Activated CD4-positive, alpha-beta T cell treated with anti-CD3 and anti-CD28 coated beads, Interleukin-2, amount 50 U/mL, for 48 hours (primary cell): ENCODE measurements around the gene SLIT1.
A peak's percentile ranks its signal among the peaks of the same experiment; 100 is the strongest.

ENCODE experiments used
- DNase-seq, 2 experiments: peaks; one replicate each; pipeline ENCODE4 v3.0.0-alpha.2; 2020

SLIT1 gene

GRCh38 chr10:97018251-97019212 lies 167.2 kb downstream of the SLIT1 start:
- no peak for DNase-seq

DNA sequence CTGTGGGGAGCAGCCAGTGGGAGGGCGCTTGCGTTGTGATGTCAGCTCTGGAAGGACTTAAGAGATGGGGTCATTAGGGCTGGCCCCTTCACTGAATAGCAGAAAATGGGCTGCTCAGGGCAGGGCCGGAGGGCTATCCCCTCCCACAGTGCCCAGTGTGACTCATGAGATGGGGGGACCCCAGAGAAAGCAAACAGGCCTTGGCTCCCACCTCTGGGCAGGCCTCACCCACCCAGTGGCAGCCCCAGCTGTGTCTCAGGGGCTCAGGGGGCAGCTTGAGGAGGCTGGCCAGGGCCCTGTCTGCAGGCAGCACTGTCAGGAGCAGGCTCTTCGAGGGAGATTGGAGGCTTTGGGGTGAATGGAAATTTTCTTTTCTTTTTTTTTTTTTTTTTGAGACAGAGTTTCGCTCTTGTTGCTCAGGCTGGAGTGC lies 168.3 kb downstream of the SLIT1 start:
- DNase-seq = no peak

DNA sequence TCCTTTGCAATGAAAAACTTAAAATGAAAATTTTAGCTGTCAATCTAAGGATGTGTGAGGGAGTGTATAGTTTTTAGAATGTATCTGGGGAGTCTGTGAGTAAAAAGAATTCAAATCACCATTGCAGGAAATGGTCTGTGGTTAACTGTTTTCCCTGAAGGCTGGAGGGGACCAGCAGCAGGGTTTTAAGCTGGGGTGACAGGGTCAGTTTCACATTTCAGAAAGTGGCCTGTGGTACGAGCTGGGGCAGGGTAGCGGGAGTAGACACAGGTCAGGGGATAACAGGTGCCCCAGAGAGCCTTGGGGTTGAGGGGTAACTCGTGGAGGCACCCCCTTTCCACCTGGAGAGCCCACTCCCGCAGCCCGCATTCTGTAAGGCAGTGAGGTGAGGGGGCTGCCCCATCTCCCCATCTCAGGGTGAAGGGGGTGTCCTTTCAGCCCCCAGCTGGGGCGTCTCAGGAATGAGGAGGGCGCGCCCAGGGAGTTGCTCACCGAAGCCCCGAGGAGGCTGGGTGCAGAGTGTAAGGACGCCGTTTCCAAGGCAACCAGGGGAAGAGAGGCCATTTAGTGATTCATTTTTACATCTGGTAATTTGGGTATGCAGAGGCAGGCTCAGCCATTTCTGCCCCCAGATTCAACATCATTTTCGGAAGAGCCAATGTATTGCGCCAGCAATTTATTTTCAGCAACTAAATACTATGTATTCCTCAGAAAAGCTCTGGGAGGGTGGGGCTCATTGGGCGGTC lies 168.9 kb downstream of the SLIT1 start:
- DNase-seq = peak; percentile 21 to 43

GRCh38 chr10:97015240-97015639 lies 170.5 kb downstream of the SLIT1 start:
- no peak for DNase-seq

DNA sequence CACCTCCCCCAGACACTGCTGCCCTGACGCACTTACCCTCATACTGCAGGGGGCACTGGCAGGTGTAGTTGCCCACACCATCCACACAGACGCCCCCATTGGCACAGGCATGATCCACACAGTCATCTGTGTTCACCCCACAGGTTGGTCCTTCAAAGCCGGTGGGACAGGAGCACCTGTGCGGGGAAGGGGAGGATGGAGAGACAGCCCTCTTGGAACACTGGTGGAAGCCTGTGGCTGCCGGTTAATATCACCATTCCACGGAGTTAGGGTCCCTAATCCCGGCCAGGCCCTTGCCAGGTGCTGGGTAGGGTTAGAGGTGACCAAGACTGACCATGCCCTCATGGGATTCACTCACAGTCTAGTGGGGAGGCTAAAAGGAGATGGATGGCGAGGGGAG lies 171.8 kb downstream of the SLIT1 start:
- DNase-seq = no peak

DNA sequence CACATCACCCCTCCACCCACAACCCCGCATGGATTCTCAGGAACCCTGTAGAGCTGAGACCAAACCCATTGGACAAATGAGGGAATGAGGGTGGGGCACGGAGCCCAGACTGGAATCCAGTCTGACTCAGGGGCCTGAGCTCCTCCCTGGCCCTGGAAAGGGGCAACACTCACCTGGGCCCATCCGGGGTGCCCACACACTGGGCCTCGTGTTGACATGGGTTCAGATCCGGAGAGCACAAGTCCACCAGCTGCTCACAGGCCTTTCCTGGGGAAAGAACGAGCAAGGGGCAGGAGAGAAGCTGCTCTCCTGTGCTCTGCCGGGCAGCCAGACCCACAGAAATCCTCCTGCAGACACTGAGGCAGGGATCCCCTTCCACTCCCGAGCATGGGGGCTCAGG lies 172.2 kb downstream of the SLIT1 start:
- DNase-seq = no peak

GRCh38 chr10:97012470-97012869 lies 173.3 kb downstream of the SLIT1 start:
- no peak for DNase-seq

DNA sequence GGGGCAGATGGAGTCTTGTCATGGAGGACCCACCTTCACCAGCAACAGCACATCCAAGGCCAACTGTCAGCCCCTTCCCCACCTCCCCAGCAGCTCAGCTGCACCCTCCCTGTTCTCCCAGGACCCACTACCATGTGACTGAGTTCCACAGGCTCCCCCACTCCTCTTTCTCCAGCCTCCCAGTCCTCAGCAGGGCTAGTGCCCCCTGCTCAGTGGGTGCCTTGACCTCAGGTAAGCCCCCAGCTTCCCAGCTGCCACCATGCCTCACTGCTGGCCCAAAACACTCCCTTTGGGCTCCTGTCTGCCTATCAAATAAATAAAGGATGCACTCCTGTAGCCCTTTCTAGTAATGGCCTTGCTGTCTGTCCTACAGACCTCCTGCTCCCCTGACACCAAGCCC lies 174.4 kb downstream of the SLIT1 start:
- DNase-seq = no peak

DNA sequence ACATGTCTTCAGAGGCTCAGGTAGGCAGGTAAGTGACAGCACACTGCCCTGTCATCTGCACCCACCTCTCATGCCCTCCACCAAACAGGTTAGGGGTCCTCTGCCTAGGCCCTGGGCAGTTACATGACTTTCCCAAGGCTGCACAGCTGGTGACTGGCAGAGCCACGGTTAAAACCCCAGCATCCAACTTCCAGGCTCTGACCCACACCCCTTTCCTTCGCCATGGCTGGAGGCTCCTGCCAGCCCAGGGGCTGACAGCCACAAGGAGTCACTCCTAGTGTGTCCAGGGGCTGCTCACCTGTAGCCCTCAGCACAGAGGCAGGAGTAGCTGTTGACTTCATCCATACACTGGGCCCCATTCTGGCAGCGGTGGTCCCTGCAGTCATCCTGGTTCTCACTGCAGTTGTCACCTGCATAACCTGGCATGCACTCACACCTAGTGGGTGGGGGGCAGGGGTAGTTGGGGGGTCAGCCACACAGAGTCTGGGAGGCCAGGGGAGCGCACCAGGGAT lies 175.0 kb downstream of the SLIT1 start:
- no peak for DNase-seq

DNA sequence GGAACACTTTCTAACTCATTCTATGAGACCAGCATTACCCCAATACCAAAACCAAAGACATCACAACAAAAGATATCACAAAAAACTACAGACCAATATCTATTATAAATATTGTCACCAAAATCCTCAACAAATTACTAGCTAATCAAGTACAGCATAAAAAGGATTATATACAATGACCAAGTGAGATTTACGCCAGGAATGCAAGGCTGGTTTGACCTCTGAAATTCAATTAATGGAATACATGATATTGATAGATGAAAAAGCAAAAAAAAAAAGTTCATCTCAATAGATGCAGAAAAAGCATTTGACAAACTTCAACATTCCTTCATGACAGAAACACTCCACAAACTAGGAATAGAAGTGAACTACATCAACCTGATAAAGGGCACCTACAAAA lies 178.3 kb downstream of the SLIT1 start:
- DNase-seq = no peak

GRCh38 chr10:97006364-97006763 lies 179.4 kb downstream of the SLIT1 start:
- DNase-seq = no peak

DNA sequence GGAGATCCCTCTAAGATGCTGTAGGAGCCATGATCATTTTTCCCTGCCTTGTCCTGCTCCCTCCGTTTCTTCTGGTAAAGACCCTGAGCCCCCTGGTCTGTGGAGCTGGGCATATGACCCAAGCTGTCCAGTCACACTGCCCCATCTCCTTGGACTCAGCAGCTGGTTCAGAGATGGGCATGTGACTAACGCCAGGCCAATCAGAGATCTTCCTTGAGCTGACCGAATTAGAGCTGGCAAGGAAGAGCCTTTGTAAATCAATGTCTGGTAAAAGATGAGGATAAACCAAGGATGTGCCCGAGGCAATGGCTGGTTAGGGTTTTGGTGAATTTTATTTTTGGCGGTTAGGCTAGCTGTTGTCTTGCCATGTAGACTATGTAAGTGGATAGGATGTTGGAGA lies 180.4 kb downstream of the SLIT1 start:
- no peak for DNase-seq

- no peak for DNase-seq
Observed at GRCh38 chr10:97004591-97004990, 181.2 kb downstream of the SLIT1 start.

GRCh38 chr10:97003804-97004201 lies 182.0 kb downstream of the SLIT1 start:
- no peak for DNase-seq

- DNase-seq = no peak
Observed at GRCh38 chr10:97003151-97003803, 182.5 kb downstream of the SLIT1 start.

DNA sequence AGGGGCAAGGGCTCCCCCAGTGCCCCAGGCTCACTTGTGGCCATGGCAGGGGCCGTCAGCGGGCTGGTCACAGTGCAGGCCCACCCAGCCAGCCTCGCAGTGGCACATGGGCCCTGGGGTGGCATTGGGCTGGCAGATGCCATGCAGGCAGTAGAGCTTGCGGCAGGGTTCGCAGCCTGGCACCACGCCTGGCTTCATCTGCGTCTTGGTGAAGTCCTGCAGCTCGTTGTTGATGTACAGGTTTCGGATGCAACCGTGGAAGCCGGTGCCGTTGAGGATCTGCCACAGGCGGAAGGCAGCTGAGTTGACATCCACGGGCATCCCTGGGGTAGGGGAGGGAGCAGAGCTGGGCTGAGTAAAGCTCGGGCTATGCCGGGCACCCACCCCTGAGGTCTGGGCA lies 183.1 kb downstream of the SLIT1 start:
- DNase-seq = no peak

- no peak for DNase-seq
Observed at GRCh38 chr10:97001183-97001991, 184.4 kb downstream of the SLIT1 start.

GRCh38 chr10:97000487-97001182 lies 185.1 kb downstream of the SLIT1 start:
- no peak for DNase-seq

GRCh38 chr10:96999987-97000386 lies 185.8 kb downstream of the SLIT1 start:
- DNase-seq = no peak

- no peak for DNase-seq
Observed at GRCh38 chr10:96999337-96999736, 186.4 kb downstream of the SLIT1 start.

- no peak for DNase-seq
Observed at GRCh38 chr10:96998329-96998888, 187.3 kb downstream of the SLIT1 start.
